ENCODE results near the gene PPP2CA.

DNA sequence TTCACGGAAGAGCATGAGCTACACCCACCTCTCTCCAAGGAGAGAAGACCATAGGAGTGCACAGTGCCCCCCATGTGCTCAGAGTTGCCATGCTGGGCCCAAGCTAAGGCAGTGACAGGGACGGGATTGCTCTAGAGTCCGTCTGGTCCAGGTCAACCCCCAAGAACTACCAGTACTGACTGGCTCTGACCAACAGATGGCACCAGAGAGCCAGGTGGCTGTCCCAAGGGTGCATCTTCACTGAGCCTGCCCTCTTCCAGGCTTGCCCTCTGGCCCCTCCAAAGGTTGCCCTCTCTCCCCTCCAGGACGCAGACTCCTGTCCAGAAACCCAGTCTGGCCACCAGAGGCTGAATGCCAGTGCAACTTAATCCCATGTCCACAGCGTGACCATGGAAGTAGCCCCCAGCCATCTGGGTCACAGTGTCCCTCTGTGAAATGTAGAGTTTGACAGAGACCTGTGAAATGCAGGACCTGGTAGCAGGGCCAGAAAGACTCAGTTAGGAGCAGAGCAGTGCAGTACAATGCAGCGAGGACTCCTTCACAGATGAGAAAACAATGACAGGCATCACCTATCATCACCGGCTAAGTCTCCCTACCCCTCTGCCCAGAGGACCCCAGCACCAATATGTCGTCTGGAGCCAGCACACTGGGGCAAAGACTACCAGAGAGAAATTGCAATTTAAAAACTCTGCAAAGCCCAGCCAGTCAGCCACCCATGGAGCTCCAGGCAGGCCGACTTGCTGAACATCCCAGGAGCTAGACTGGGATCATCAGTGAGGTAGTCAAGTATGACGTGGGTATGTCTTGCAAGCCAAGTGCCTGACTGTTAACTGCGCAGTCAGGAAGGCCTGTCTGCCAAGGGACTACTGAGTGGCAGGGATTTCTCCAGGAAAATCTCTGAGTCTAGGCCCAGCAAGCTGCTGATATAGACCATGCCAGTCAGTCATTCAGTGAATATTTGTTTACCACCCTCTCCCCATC is 41.4 kb downstream of the PPP2CA start:
- no peak for TF ChIP-seq RCOR1 (IDR thresholded peaks at IDR 0.05; ENCODE audit: low read depth, low read length)
- TF ChIP-seq, protein P1, sequence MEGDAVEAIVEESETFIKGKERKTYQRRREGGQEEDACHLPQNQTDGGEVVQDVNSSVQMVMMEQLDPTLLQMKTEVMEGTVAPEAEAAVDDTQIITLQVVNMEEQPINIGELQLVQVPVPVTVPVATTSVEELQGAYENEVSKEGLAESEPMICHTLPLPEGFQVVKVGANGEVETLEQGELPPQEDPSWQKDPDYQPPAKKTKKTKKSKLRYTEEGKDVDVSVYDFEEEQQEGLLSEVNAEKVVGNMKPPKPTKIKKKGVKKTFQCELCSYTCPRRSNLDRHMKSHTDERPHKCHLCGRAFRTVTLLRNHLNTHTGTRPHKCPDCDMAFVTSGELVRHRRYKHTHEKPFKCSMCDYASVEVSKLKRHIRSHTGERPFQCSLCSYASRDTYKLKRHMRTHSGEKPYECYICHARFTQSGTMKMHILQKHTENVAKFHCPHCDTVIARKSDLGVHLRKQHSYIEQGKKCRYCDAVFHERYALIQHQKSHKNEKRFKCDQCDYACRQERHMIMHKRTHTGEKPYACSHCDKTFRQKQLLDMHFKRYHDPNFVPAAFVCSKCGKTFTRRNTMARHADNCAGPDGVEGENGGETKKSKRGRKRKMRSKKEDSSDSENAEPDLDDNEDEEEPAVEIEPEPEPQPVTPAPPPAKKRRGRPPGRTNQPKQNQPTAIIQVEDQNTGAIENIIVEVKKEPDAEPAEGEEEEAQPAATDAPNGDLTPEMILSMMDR (IDR thresholded peaks at IDR 0.05), result peak; percentile 90
- TF ChIP-seq CHD4 (IDR thresholded peaks at IDR 0.05; ENCODE audit: borderline replicate concordance), result no peak
- TF ChIP-seq POLR2A (IDR thresholded peaks at IDR 0.05; ENCODE audit: low read length), result no peak
- TF ChIP-seq, protein P2, sequence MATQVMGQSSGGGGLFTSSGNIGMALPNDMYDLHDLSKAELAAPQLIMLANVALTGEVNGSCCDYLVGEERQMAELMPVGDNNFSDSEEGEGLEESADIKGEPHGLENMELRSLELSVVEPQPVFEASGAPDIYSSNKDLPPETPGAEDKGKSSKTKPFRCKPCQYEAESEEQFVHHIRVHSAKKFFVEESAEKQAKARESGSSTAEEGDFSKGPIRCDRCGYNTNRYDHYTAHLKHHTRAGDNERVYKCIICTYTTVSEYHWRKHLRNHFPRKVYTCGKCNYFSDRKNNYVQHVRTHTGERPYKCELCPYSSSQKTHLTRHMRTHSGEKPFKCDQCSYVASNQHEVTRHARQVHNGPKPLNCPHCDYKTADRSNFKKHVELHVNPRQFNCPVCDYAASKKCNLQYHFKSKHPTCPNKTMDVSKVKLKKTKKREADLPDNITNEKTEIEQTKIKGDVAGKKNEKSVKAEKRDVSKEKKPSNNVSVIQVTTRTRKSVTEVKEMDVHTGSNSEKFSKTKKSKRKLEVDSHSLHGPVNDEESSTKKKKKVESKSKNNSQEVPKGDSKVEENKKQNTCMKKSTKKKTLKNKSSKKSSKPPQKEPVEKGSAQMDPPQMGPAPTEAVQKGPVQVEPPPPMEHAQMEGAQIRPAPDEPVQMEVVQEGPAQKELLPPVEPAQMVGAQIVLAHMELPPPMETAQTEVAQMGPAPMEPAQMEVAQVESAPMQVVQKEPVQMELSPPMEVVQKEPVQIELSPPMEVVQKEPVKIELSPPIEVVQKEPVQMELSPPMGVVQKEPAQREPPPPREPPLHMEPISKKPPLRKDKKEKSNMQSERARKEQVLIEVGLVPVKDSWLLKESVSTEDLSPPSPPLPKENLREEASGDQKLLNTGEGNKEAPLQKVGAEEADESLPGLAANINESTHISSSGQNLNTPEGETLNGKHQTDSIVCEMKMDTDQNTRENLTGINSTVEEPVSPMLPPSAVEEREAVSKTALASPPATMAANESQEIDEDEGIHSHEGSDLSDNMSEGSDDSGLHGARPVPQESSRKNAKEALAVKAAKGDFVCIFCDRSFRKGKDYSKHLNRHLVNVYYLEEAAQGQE (IDR thresholded peaks at IDR 0.05), result no peak
- no peak for TF ChIP-seq TP53 (CRISPR knock-in tag; IDR thresholded peaks at IDR 0.05)
- no peak for TF ChIP-seq HDAC2 (IDR thresholded peaks at IDR 0.05)
